ENCODE measurements around the gene CCN5. TPM values are rescaled to one million over a fixed set of nuclear protein-coding genes. Genes with fewer than 3 reads are reported as not detected.

The CCN5 gene
- total and polyA plus RNA-seq, 2 of the 13 experiments (the other 11 are each of a cell fraction or from before 2014, with no cell fraction given), result 0.12 TPM; not detected in 1

DNA sequence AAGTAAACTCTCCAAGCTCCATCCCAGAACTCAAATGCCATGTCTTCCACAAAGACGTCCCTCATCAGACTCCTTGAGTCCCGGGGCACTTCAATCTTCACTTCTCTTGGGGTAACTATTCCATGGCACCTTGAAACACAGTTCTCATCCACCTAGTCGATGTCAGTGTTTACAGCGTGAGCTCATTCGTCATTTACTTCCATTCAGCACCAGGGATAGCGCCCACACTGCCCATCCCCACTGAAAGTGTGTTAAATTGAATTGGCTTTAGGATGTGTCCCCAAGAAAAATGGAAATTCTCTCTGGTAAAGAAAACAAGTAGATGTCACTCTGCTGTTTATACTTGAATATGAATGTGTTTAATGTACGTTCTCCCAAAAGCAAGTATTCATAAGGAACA, 61.8 kb downstream of the CCN5 start (continued):
- TF ChIP-seq, protein P1, sequence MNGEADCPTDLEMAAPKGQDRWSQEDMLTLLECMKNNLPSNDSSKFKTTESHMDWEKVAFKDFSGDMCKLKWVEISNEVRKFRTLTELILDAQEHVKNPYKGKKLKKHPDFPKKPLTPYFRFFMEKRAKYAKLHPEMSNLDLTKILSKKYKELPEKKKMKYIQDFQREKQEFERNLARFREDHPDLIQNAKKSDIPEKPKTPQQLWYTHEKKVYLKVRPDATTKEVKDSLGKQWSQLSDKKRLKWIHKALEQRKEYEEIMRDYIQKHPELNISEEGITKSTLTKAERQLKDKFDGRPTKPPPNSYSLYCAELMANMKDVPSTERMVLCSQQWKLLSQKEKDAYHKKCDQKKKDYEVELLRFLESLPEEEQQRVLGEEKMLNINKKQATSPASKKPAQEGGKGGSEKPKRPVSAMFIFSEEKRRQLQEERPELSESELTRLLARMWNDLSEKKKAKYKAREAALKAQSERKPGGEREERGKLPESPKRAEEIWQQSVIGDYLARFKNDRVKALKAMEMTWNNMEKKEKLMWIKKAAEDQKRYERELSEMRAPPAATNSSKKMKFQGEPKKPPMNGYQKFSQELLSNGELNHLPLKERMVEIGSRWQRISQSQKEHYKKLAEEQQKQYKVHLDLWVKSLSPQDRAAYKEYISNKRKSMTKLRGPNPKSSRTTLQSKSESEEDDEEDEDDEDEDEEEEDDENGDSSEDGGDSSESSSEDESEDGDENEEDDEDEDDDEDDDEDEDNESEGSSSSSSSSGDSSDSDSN (CRISPR knock-in tag; IDR thresholded peaks at IDR 0.05), result no peak
- TF ChIP-seq ARNTL (CRISPR knock-in tag; IDR thresholded peaks at IDR 0.05) (0 out of 2 replicates have a peak, but pooled peaks have one; percentile 51), ZMYM2 (CRISPR knock-in tag; IDR thresholded peaks at IDR 0.05) (no peak), ZSCAN21 (CRISPR knock-in tag; IDR thresholded peaks at IDR 0.05; ENCODE audit: borderline replicate concordance) (no peak), PHF21A (CRISPR knock-in tag; IDR thresholded peaks at IDR 0.05) (no peak), HOXA9 (CRISPR knock-in tag; IDR thresholded peaks at IDR 0.05; ENCODE audit: borderline replicate concordance) (no peak), NRL (CRISPR knock-in tag; IDR thresholded peaks at IDR 0.05; ENCODE audit: borderline replicate concordance) (no peak), SAP130 (CRISPR knock-in tag; IDR thresholded peaks at IDR 0.05; ENCODE audit: low read depth) (peak; percentile 39; the same call in 1 of the 2 replicates), FOXA3 (CRISPR knock-in tag; IDR thresholded peaks at IDR 0.05) (no peak), ZNF703 (CRISPR knock-in tag; IDR thresholded peaks at IDR 0.05; ENCODE audit: borderline replicate concordance) (no peak), CREM (IDR thresholded peaks at IDR 0.05) (no peak), CREM (CRISPR knock-in tag; IDR thresholded peaks at IDR 0.05) (no peak), ZFX (CRISPR knock-in tag; IDR thresholded peaks at IDR 0.05; ENCODE audit: low read depth) (no peak), ZNF839 (CRISPR knock-in tag; IDR thresholded peaks at IDR 0.05; ENCODE audit: borderline replicate concordance) (no peak)
- TF ChIP-seq, protein P2, sequence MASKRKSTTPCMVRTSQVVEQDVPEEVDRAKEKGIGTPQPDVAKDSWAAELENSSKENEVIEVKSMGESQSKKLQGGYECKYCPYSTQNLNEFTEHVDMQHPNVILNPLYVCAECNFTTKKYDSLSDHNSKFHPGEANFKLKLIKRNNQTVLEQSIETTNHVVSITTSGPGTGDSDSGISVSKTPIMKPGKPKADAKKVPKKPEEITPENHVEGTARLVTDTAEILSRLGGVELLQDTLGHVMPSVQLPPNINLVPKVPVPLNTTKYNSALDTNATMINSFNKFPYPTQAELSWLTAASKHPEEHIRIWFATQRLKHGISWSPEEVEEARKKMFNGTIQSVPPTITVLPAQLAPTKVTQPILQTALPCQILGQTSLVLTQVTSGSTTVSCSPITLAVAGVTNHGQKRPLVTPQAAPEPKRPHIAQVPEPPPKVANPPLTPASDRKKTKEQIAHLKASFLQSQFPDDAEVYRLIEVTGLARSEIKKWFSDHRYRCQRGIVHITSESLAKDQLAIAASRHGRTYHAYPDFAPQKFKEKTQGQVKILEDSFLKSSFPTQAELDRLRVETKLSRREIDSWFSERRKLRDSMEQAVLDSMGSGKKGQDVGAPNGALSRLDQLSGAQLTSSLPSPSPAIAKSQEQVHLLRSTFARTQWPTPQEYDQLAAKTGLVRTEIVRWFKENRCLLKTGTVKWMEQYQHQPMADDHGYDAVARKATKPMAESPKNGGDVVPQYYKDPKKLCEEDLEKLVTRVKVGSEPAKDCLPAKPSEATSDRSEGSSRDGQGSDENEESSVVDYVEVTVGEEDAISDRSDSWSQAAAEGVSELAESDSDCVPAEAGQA (IDR thresholded peaks at IDR 0.05; ENCODE audit: low read depth), result no peak
- TF ChIP-seq, protein P2 (CRISPR knock-in tag; IDR thresholded peaks at IDR 0.05; ENCODE audit: borderline replicate concordance), result no peak
- TF ChIP-seq, protein P3, sequence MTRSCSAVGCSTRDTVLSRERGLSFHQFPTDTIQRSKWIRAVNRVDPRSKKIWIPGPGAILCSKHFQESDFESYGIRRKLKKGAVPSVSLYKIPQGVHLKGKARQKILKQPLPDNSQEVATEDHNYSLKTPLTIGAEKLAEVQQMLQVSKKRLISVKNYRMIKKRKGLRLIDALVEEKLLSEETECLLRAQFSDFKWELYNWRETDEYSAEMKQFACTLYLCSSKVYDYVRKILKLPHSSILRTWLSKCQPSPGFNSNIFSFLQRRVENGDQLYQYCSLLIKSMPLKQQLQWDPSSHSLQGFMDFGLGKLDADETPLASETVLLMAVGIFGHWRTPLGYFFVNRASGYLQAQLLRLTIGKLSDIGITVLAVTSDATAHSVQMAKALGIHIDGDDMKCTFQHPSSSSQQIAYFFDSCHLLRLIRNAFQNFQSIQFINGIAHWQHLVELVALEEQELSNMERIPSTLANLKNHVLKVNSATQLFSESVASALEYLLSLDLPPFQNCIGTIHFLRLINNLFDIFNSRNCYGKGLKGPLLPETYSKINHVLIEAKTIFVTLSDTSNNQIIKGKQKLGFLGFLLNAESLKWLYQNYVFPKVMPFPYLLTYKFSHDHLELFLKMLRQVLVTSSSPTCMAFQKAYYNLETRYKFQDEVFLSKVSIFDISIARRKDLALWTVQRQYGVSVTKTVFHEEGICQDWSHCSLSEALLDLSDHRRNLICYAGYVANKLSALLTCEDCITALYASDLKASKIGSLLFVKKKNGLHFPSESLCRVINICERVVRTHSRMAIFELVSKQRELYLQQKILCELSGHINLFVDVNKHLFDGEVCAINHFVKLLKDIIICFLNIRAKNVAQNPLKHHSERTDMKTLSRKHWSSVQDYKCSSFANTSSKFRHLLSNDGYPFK (CRISPR knock-in tag; IDR thresholded peaks at IDR 0.05; ENCODE audit: borderline replicate concordance), result no peak
- TF ChIP-seq, protein P4, sequence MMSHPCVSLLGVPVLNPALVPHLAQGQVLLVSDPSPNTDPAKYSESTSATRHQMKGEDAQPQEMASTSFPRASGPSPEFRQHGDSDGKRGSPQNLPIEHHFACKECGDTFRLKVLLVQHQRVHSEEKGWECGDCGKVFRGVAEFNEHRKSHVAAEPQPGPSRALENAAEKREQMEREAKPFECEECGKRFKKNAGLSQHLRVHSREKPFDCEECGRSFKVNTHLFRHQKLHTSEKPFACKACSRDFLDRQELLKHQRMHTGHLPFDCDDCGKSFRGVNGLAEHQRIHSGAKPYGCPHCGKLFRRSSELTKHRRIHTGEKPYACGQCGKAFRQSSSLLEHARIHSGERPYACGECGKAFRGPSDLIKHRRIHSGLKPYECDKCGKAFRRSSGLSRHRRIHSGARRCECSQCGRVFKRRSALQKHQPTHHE (CRISPR knock-in tag; IDR thresholded peaks at IDR 0.05; ENCODE audit: borderline replicate concordance), result no peak
